Measurements from ENCODE around the gene RPRD1B.

DNA sequence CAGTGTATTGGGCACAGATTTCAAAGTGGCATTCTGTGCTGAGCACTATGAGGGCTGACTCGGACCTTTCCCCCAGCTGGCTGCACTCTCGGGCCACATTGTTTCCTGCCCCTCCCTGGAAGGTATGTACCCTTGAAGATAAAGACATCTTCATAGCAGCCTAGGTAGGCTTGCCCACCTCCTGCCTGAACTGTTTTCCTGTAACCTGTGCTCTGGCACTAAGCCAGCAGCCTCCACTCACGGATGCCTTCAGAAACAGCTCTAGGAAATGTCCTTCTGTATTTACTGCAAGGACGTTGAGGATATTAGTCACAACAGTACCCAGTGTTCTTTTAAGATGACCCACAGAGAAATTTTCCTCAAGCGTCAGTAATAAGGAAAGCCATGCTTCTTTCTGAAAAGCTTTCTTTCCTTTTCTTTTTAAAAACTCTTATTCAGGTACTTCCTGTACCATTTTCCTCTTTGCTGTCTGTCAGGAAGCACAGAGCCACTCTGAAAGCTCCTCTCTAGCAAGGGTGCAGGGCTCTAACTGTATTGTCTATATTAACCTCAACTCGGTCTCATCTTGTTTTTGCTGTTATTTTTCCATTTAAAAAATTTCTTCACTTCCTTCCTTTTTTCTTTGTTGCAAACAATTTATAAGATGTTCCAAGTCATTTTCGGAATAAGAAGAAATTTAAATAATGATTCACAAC, 43.8 kb upstream of the RPRD1B start:
- TF ChIP-seq, protein P1, sequence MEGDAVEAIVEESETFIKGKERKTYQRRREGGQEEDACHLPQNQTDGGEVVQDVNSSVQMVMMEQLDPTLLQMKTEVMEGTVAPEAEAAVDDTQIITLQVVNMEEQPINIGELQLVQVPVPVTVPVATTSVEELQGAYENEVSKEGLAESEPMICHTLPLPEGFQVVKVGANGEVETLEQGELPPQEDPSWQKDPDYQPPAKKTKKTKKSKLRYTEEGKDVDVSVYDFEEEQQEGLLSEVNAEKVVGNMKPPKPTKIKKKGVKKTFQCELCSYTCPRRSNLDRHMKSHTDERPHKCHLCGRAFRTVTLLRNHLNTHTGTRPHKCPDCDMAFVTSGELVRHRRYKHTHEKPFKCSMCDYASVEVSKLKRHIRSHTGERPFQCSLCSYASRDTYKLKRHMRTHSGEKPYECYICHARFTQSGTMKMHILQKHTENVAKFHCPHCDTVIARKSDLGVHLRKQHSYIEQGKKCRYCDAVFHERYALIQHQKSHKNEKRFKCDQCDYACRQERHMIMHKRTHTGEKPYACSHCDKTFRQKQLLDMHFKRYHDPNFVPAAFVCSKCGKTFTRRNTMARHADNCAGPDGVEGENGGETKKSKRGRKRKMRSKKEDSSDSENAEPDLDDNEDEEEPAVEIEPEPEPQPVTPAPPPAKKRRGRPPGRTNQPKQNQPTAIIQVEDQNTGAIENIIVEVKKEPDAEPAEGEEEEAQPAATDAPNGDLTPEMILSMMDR (IDR thresholded peaks at IDR 0.05; ENCODE audit: poor library complexity): no peak
- TF ChIP-seq EZH2 (IDR thresholded peaks at IDR 0.05; ENCODE audit: borderline replicate concordance): no peak
